ENCODE measurements around the gene IL22RA2.
"Not testable (repeated sequence)": the region's sequence is repeated elsewhere in the genome, so short reads cannot be mapped to it uniquely, and the experiment has no call there.

IL22RA2 gene

GRCh38 chr6:137173501-137173900, at the start of gene IL22RA2:
IL22RA2 (minus strand) TSS chr6:137173644; CDS start chr6:137161749, 11,895 bp downstream.
- in situ Hi-C loops (cut with MboI; ENCODE audit: low sequenced_read_pairs), result no loop called here

GRCh38 chr6:137222381-137222780, 48.9 kb upstream of the IL22RA2 start:
- in situ Hi-C loops (cut with MboI; ENCODE audit: low sequenced_read_pairs), result no loop called here

GRCh38 chr6:137219664-137220252, 46.3 kb upstream of the IL22RA2 start:
- in situ Hi-C loops (cut with MboI; ENCODE audit: low sequenced_read_pairs), result no loop called here

GRCh38 chr6:137218917-137219663, 45.6 kb upstream of the IL22RA2 start, which contains the start of gene IFNGR1:
IFNGR1 (minus strand) TSS chr6:137219385; CDS start chr6:137219327, 58 bp downstream.
- in situ Hi-C loops (cut with MboI; ENCODE audit: low sequenced_read_pairs), result no loop called here

GRCh38 chr6:137218473-137218916, 45.1 kb upstream of the IL22RA2 start:
- in situ Hi-C loops (cut with MboI; ENCODE audit: low sequenced_read_pairs), result no loop called here

- in situ Hi-C loops (cut with MboI; ENCODE audit: low sequenced_read_pairs), result no loop called here
Measured at GRCh38 chr6:137217801-137218472, 44.5 kb upstream of the IL22RA2 start.

GRCh38 chr6:137216875-137217553, 43.6 kb upstream of the IL22RA2 start:
- in situ Hi-C loops (cut with MboI; ENCODE audit: low sequenced_read_pairs), result no loop called here

- in situ Hi-C loops (cut with MboI; ENCODE audit: low sequenced_read_pairs), result no loop called here
Measured at GRCh38 chr6:137216106-137216505, 42.7 kb upstream of the IL22RA2 start.

GRCh38 chr6:137215630-137216029, 42.2 kb upstream of the IL22RA2 start:
- in situ Hi-C loops (cut with MboI; ENCODE audit: low sequenced_read_pairs), result not testable (repeated sequence)

GRCh38 chr6:137214931-137215330, 41.5 kb upstream of the IL22RA2 start:
- in situ Hi-C loops (cut with MboI; ENCODE audit: low sequenced_read_pairs), result no loop called here

- in situ Hi-C loops (cut with MboI; ENCODE audit: low sequenced_read_pairs), result no loop called here
Measured at GRCh38 chr6:137213813-137214212, 40.4 kb upstream of the IL22RA2 start.

- in situ Hi-C loops (cut with MboI; ENCODE audit: low sequenced_read_pairs), result no loop called here
Measured at GRCh38 chr6:137213331-137213740, 39.9 kb upstream of the IL22RA2 start.

- in situ Hi-C loops (cut with MboI; ENCODE audit: low sequenced_read_pairs), result no loop called here
Measured at GRCh38 chr6:137211910-137212309, 38.5 kb upstream of the IL22RA2 start.

GRCh38 chr6:137210903-137211302, 37.5 kb upstream of the IL22RA2 start:
- in situ Hi-C loops (cut with MboI; ENCODE audit: low sequenced_read_pairs), result no loop called here

- in situ Hi-C loops (cut with MboI; ENCODE audit: low sequenced_read_pairs), result no loop called here
Measured at GRCh38 chr6:137208279-137208678, 34.8 kb upstream of the IL22RA2 start.

GRCh38 chr6:137207457-137207856, 34.0 kb upstream of the IL22RA2 start:
- in situ Hi-C loops (cut with MboI; ENCODE audit: low sequenced_read_pairs), result not testable (repeated sequence)

- in situ Hi-C loops (cut with MboI; ENCODE audit: low sequenced_read_pairs), result no loop called here
Measured at GRCh38 chr6:137206577-137206976, 33.1 kb upstream of the IL22RA2 start.

GRCh38 chr6:137203256-137203655, 29.8 kb upstream of the IL22RA2 start:
- in situ Hi-C loops (cut with MboI; ENCODE audit: low sequenced_read_pairs), result no loop called here

- in situ Hi-C loops (cut with MboI; ENCODE audit: low sequenced_read_pairs), result no loop called here
Measured at GRCh38 chr6:137202078-137202477, 28.6 kb upstream of the IL22RA2 start.

- in situ Hi-C loops (cut with MboI; ENCODE audit: low sequenced_read_pairs), result no loop called here
Measured at GRCh38 chr6:137201006-137201405, 27.6 kb upstream of the IL22RA2 start.

- in situ Hi-C loops (cut with MboI; ENCODE audit: low sequenced_read_pairs), result no loop called here
Measured at GRCh38 chr6:137200288-137200687, 26.8 kb upstream of the IL22RA2 start.
